ENCODE results near the gene KRTAP10-2. TPM values are rescaled to one million over a fixed set of nuclear protein-coding genes. Genes with fewer than 3 reads are reported as not detected.

KRTAP10-2 gene
- total and polyA plus RNA-seq, 2 of the 4 experiments (the other 2 are of a cell fraction), result not detected

DNA sequence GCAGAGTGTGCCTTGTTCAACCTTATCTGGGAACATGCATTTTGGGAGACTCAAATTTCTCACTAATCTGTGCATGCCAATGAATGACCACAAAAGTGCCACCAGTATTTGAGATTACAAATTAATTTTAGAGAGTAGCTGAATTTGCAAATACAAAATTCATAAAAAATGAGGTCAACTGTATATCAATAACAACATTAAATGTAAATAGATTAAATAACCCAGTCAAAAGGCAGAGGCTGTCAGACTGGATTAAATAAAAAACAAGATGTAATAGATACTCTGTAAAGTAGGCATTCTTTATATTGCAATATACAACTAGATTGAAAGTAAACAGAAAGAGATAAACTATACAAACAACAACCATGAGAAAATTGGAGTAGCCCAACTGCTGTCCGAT, 12.8 kb upstream of the KRTAP10-2 start:
- Histone ChIP-seq H3K9me3 (ENCODE audit: control insufficient read depth, insufficient read depth, low read length) (no peaks in the 10 kb centered on the region), H4K91ac (ENCODE audit: insufficient read depth, low read depth, low read length) (no peak overlapping the region), H3K56ac (ENCODE audit: extremely low read depth, insufficient read depth, low read length) (no peak overlapping the region), H3K18ac (ENCODE audit: low read depth, low read length) (no peak overlapping the region), H3K4me2 (ENCODE audit: low read depth, low read length) (no peak overlapping the region), H2BK15ac (ENCODE audit: low read depth, low read length) (no peak overlapping the region), H3K14ac (replicated peaks; ENCODE audit: low read depth, low read length) (no peak overlapping the region), H3K9ac (ENCODE audit: low read depth, low read length) (no peak overlapping the region), H4K5ac (ENCODE audit: low read depth, low read length) (no peak overlapping the region), H3K27ac (ENCODE audit: insufficient read depth, low read length) (no peak overlapping the region), H3K23ac (ENCODE audit: low read depth, low read length) (no peak overlapping the region), H4K20me1 (ENCODE audit: insufficient read depth, low read length) (no peaks in the 10 kb centered on the region), H3K4me1 (ENCODE audit: control insufficient read depth, insufficient read depth, low read length) (no peaks in the 10 kb centered on the region), H2BK120ac (ENCODE audit: low read depth, low read length) (no peak overlapping the region), H2BK20ac (ENCODE audit: low read depth, low read length) (no peak overlapping the region), H3K4ac (ENCODE audit: low read depth, low read length) (no peak overlapping the region), H2AK5ac (ENCODE audit: low read depth, low read length) (no peak overlapping the region), H2AK9ac (replicated peaks; ENCODE audit: low read depth, low read length, poor library complexity) (no peak overlapping the region), H3K4me3 (ENCODE audit: insufficient read depth, low read depth, low read length) (no peak overlapping the region), H4K8ac (ENCODE audit: low read depth in 2 of 2, low read length in 2 of 2) (no peak overlapping the region), H3K27me3 (ENCODE audit: control insufficient read depth, insufficient read depth, low read length) (no peaks in the 10 kb centered on the region; the same call in 1 of the 2 replicates), H2AFZ (replicated peaks; ENCODE audit: low read length, poor library complexity) (no peak overlapping the region), H3K79me1 (ENCODE audit: low read depth in 1 of 2, low read length in 2 of 2) (no peaks in the 10 kb centered on the region), H3K36me3 (ENCODE audit: control insufficient read depth, insufficient read depth, low read length) (no peaks in the 10 kb centered on the region), H2BK5ac (ENCODE audit: low read depth, low read length, poor library complexity, severe bottlenecking) (no peak overlapping the region), H3K9me1 (ENCODE audit: insufficient read depth, low read length) (no peaks in the 10 kb centered on the region)
- CTCF ChIA-PET, result no interaction called here
- POLR2A ChIA-PET (ENCODE audit: unreplicated experiment), result no interaction called here
- dilution Hi-C loops (cut with HindIII; ENCODE audit: low sequenced_read_pairs, unreplicated experiment) (no loop called here), in situ Hi-C loops (cut with MboI; ENCODE audit: low sequenced_read_pairs) (no loop called here), intact Hi-C loops (cut with micrococcal nuclease) (no loop called here)
- WGBS, 2 experiments (ENCODE audit: extremely low coverage in 2 of 2, insufficient read length in 1 of 2), result no CpG with 5 or more reads among the region's 1 CpG
- ATAC-seq (ENCODE audit: low read depth) (no peak), DNase-seq (no peak)
- TF ChIP-seq ELK1 (IDR thresholded peaks at IDR 0.05; ENCODE audit: borderline replicate concordance, low read depth, low read length), result no peak
- BruUV-seq (replicated peaks), result no TSS peak

Measured in IMR-90 (cell line).